ENCODE data around the gene MGARP. TPM values are rescaled to one million over a fixed set of nuclear protein-coding genes. Genes with fewer than 3 reads are reported as not detected.
"Not testable (repeated sequence)": the region's sequence is repeated elsewhere in the genome, so short reads cannot be mapped to it uniquely, and the experiment has no call there.

The MGARP gene
- polyA plus RNA-seq (2012; ENCODE audit: missing spikeins) = not detected

GRCh38 chr4:139279760-139280620 is at the start of gene MGARP:
Gene MGARP (minus strand): TSS chr4:139280225. CDS start chr4:139280158, 67 bp downstream.
- no peak for DNase-seq (ENCODE audit: insufficient read length)
- TF ChIP-seq POLR2AphosphoS5 (IDR thresholded peaks at IDR 0.05; ENCODE audit: low read depth, low read length) (no peak), TAF1 (IDR thresholded peaks at IDR 0.05; ENCODE audit: borderline replicate concordance, low read depth, low read length) (no peak), POLR2A (IDR thresholded peaks at IDR 0.05; ENCODE audit: low read depth, low read length) (no peak)
- FAIRE-seq = no peak

GRCh38 chr4:139329665-139330200 is 49.7 kb upstream of the MGARP start:
- TF ChIP-seq POLR2A (IDR thresholded peaks at IDR 0.05; ENCODE audit: low read depth, low read length) = no peak
- no peak for TF ChIP-seq TAF1 (IDR thresholded peaks at IDR 0.05; ENCODE audit: borderline replicate concordance, low read depth, low read length)
- no peak for TF ChIP-seq POLR2AphosphoS5 (IDR thresholded peaks at IDR 0.05; ENCODE audit: low read depth, low read length)
- no peak for FAIRE-seq
- no peak for DNase-seq (ENCODE audit: insufficient read length)

GRCh38 chr4:139324620-139325019 is 44.6 kb upstream of the MGARP start:
- DNase-seq (ENCODE audit: insufficient read length) (no peak), FAIRE-seq (no peak)
- TF ChIP-seq POLR2A (IDR thresholded peaks at IDR 0.05; ENCODE audit: low read depth, low read length) (no peak), POLR2AphosphoS5 (IDR thresholded peaks at IDR 0.05; ENCODE audit: low read depth, low read length) (no peak), TAF1 (IDR thresholded peaks at IDR 0.05; ENCODE audit: borderline replicate concordance, low read depth, low read length) (no peak)

GRCh38 chr4:139322541-139322940 is 42.5 kb upstream of the MGARP start:
- DNase-seq (ENCODE audit: insufficient read length); FAIRE-seq: not testable (repeated sequence)

GRCh38 chr4:139322070-139322469 is 42.0 kb upstream of the MGARP start:
- not testable (repeated sequence) for FAIRE-seq; DNase-seq (ENCODE audit: insufficient read length)

- FAIRE-seq = no peak
- DNase-seq (ENCODE audit: insufficient read length) = no peak
- TF ChIP-seq POLR2AphosphoS5 (IDR thresholded peaks at IDR 0.05; ENCODE audit: low read depth, low read length) (no peak), POLR2A (IDR thresholded peaks at IDR 0.05; ENCODE audit: low read depth, low read length) (no peak), TAF1 (IDR thresholded peaks at IDR 0.05; ENCODE audit: borderline replicate concordance, low read depth, low read length) (no peak)
These were observed 39.5 kb upstream of the MGARP start for GRCh38 chr4:139319571-139319970.

- DNase-seq (ENCODE audit: insufficient read length) (no peak), FAIRE-seq (no peak)
- TF ChIP-seq POLR2AphosphoS5 (IDR thresholded peaks at IDR 0.05; ENCODE audit: low read depth, low read length) (no peak), POLR2A (IDR thresholded peaks at IDR 0.05; ENCODE audit: low read depth, low read length) (no peak), TAF1 (IDR thresholded peaks at IDR 0.05; ENCODE audit: borderline replicate concordance, low read depth, low read length) (no peak)
These were observed 37.6 kb upstream of the MGARP start for GRCh38 chr4:139317635-139318034.

- FAIRE-seq (no peak), DNase-seq (ENCODE audit: insufficient read length) (no peak)
- no peak for TF ChIP-seq TAF1 (IDR thresholded peaks at IDR 0.05; ENCODE audit: borderline replicate concordance, low read depth, low read length)
- TF ChIP-seq POLR2AphosphoS5 (IDR thresholded peaks at IDR 0.05; ENCODE audit: low read depth, low read length) = no peak
- TF ChIP-seq POLR2A (IDR thresholded peaks at IDR 0.05; ENCODE audit: low read depth, low read length) = no peak
These were observed 36.7 kb upstream of the MGARP start for GRCh38 chr4:139316733-139317132.

- DNase-seq (ENCODE audit: insufficient read length) (no peak), FAIRE-seq (peak; percentile 77)
- TF ChIP-seq POLR2A (IDR thresholded peaks at IDR 0.05; ENCODE audit: low read depth, low read length) (no peak), POLR2AphosphoS5 (IDR thresholded peaks at IDR 0.05; ENCODE audit: low read depth, low read length) (no peak), TAF1 (IDR thresholded peaks at IDR 0.05; ENCODE audit: borderline replicate concordance, low read depth, low read length) (no peak)
These were observed 35.2 kb upstream of the MGARP start for GRCh38 chr4:139315221-139315675.

GRCh38 chr4:139314047-139314800 is 34.2 kb upstream of the MGARP start:
- peak; percentile 70 for FAIRE-seq
- TF ChIP-seq POLR2AphosphoS5 (IDR thresholded peaks at IDR 0.05; ENCODE audit: low read depth, low read length) = no peak
- no peak for TF ChIP-seq POLR2A (IDR thresholded peaks at IDR 0.05; ENCODE audit: low read depth, low read length)
- no peak for TF ChIP-seq TAF1 (IDR thresholded peaks at IDR 0.05; ENCODE audit: borderline replicate concordance, low read depth, low read length)
- DNase-seq (ENCODE audit: insufficient read length) = no peak

GRCh38 chr4:139313414-139313813 is 33.4 kb upstream of the MGARP start:
- DNase-seq (ENCODE audit: insufficient read length); FAIRE-seq: not testable (repeated sequence)
